H9 (cell line): ENCODE data around the gene SLAMF1. TPM values are rescaled to one million over a fixed set of nuclear protein-coding genes. Genes with fewer than 3 reads are reported as not detected.

Experiments used
- DNase-seq: peaks from one replicate; pipeline ENCODE4 v3.0.0-alpha.2; 2017
- H2AFZ ChIP-seq: one replicate; pipeline ENCODE4 v1.6.1; 2013; ENCODE audit warnings: mild to moderate bottlenecking, low read length, control low read depth, moderate library complexity
- H2AK5ac ChIP-seq: 2 replicates; pipeline ENCODE4 v1.6.1; 2013; ENCODE audit warnings: low read length, control low read depth, mixed read lengths; ENCODE audit not compliant: insufficient read length
- H2BK120ac ChIP-seq: one replicate; pipeline ENCODE4 v1.6.1; 2013; ENCODE audit warnings: low read depth, mild to moderate bottlenecking, low read length, control low read depth, inconsistent platforms; ENCODE audit not compliant: poor library complexity, severe bottlenecking
- H2BK12ac ChIP-seq: 2 replicates; pipeline ENCODE4 v1.6.1; 2013; ENCODE audit warnings: low read length, control low read depth, mixed read lengths, low read depth; ENCODE audit not compliant: insufficient read length
- H2BK15ac ChIP-seq: 2 replicates; pipeline ENCODE4 v1.6.1; 2013; ENCODE audit warnings: low read depth, low read length, control low read depth
- H2BK20ac ChIP-seq: one replicate; pipeline ENCODE4 v1.6.1; 2013; ENCODE audit warnings: low read depth, mild to moderate bottlenecking, low read length, control low read depth, inconsistent platforms; ENCODE audit not compliant: poor library complexity, severe bottlenecking
- H2BK5ac ChIP-seq: 2 replicates; pipeline ENCODE4 v1.6.1; 2013; ENCODE audit warnings: low read length, control low read depth, mixed read lengths; ENCODE audit not compliant: insufficient read length
- H3K14ac ChIP-seq: 2 replicates; pipeline ENCODE4 v1.6.1; 2013; ENCODE audit warnings: low read length, control low read depth; ENCODE audit not compliant: insufficient read depth
- H3K18ac ChIP-seq: 2 replicates; pipeline ENCODE4 v1.6.1; 2013; ENCODE audit warnings: low read depth, mild to moderate bottlenecking, mixed read lengths, low read length, control low read depth; ENCODE audit not compliant: insufficient read length
- H3K23ac ChIP-seq: 2 replicates; pipeline ENCODE4 v1.6.1; 2013; ENCODE audit warnings: low read length, control low read depth, mixed read lengths, low read depth; ENCODE audit not compliant: insufficient read length
- H3K23me2 ChIP-seq: 2 replicates; pipeline ENCODE4 v1.6.1; 2013; ENCODE audit warnings: low read depth, mild to moderate bottlenecking, mixed read lengths, low read length, control low read depth; ENCODE audit not compliant: insufficient read length, poor library complexity, severe bottlenecking
- H3K27ac ChIP-seq: 2 replicates; pipeline ENCODE4 v1.5.1; 2013; ENCODE audit warnings: low read length, control low read depth, mixed read lengths, low read depth; ENCODE audit not compliant: insufficient read length
- H3K27me3 ChIP-seq: 2 replicates; pipeline ENCODE4 v1.6.1; 2013; ENCODE audit warnings: low read length, control low read depth, inconsistent platforms; ENCODE audit not compliant: insufficient read depth
- H3K4ac ChIP-seq: 2 replicates; pipeline ENCODE4 v1.6.1; 2013; ENCODE audit warnings: low read depth, mild to moderate bottlenecking, control low read depth, inconsistent platforms, low read length, moderate library complexity
- H3K4me1 ChIP-seq: 2 replicates; pipeline ENCODE4 v1.6.1; 2013; ENCODE audit warnings: low read length, control low read depth, inconsistent platforms; ENCODE audit not compliant: insufficient read depth
- H3K4me2 ChIP-seq: 2 replicates; pipeline ENCODE4 v1.6.1; 2013; ENCODE audit warnings: low read length, control low read depth, mixed read lengths; ENCODE audit not compliant: insufficient read length, insufficient read depth
- H3K56ac ChIP-seq: 2 replicates; pipeline ENCODE4 v1.6.1; 2013; ENCODE audit warnings: low read depth, mild to moderate bottlenecking, mixed read lengths, low read length, control low read depth; ENCODE audit not compliant: insufficient read length
- H3K79me1 ChIP-seq: 2 replicates; pipeline ENCODE4 v1.6.1; 2013; ENCODE audit warnings: low read depth, mild to moderate bottlenecking, moderate library complexity, low read length, control low read depth, inconsistent platforms; ENCODE audit not compliant: insufficient read depth, poor library complexity, severe bottlenecking
- H3K79me2 ChIP-seq: 2 replicates; pipeline ENCODE4 v1.6.1; 2013; ENCODE audit warnings: low read length, control low read depth, inconsistent platforms; ENCODE audit not compliant: insufficient read depth
- H3K9ac ChIP-seq: 2 replicates; pipeline ENCODE4 v1.6.1; 2013; ENCODE audit warnings: low read length, control low read depth, mixed read lengths; ENCODE audit not compliant: insufficient read length; ENCODE audit errors: extremely low read depth
- H3K9me3 ChIP-seq: one replicate; pipeline ENCODE4 v1.6.1; 2013; ENCODE audit warnings: low read depth, low read length, inconsistent platforms; ENCODE audit not compliant: control insufficient read depth
- H3T11ph ChIP-seq: one replicate; pipeline ENCODE4 v1.6.1; 2013; ENCODE audit warnings: mild to moderate bottlenecking, low read length, control low read depth, inconsistent platforms
- H4K20me1 ChIP-seq: one replicate; pipeline ENCODE4 v1.6.1; 2013; ENCODE audit not compliant: control insufficient read depth, insufficient read length, insufficient read depth
- H4K5ac ChIP-seq: 2 replicates; pipeline ENCODE4 v1.6.1; 2013; ENCODE audit warnings: low read depth, mild to moderate bottlenecking, mixed read lengths, low read length, control low read depth; ENCODE audit not compliant: insufficient read length
- H4K8ac ChIP-seq: replicated peaks from 2 replicates; pipeline ENCODE4 v1.6.1; 2013; ENCODE audit warnings: low read length, control low read depth, mixed read lengths, low read depth; ENCODE audit not compliant: insufficient read length
- H4K91ac ChIP-seq: 2 replicates; pipeline ENCODE4 v1.6.1; 2013; ENCODE audit warnings: low read depth, mild to moderate bottlenecking, moderate library complexity, mixed read lengths, low read length, control low read depth; ENCODE audit not compliant: insufficient read length
- H3K27ac Mint-ChIP-seq, 3 experiments: 2 replicates in 2 of 3; 3 replicates in 1 of 3; pipeline ENCODE4 v1.8.0; 2020 to 2021; ENCODE audit warnings: mixed read lengths in 3 of 3, mild to moderate bottlenecking in 1 of 3, moderate library complexity in 1 of 3
- H3K27me3 Mint-ChIP-seq: 2 replicates; pipeline ENCODE4 v1.8.0; 2021; ENCODE audit warnings: low read depth, mild to moderate bottlenecking, moderate library complexity, mixed read lengths
- H3K36me3 Mint-ChIP-seq, 3 experiments: 2 replicates in 2 of 3; 3 replicates in 1 of 3; pipeline ENCODE4 v1.8.0; 2020 to 2021; ENCODE audit warnings: low read depth in 3 of 3, mixed read lengths in 3 of 3; ENCODE audit not compliant: insufficient read depth in 1 of 3
- H3K4me1 Mint-ChIP-seq, 2 experiments: 2 replicates each; pipeline ENCODE4 v1.8.0; 2020; ENCODE audit warnings: mixed read lengths in 2 of 2
- H3K4me3 Mint-ChIP-seq, 2 experiments: 2 replicates in 1 of 2; 3 replicates in 1 of 2; pipeline ENCODE4 v1.8.0; 2020 to 2021; ENCODE audit warnings: mild to moderate bottlenecking in 2 of 2, mixed read lengths in 2 of 2, moderate library complexity in 1 of 2
- H3K9me3 Mint-ChIP-seq, 2 experiments: 2 replicates in 1 of 2; 3 replicates in 1 of 2; pipeline ENCODE4 v1.8.0; 2020; ENCODE audit warnings: mild to moderate bottlenecking in 2 of 2, mixed read lengths in 2 of 2, moderate library complexity in 1 of 2
- CTCF ChIP-seq: fragments of 200-600 bp; sonication (generic); conservative IDR thresholded peaks from 3 replicates; pipeline ENCODE4 v1.8.0; 2021; ENCODE audit warnings: antibody characterized with exemption, mild to moderate bottlenecking
- WGBS: extraction: QIAGEN DNeasy Blood & Tissue Kit; methylation state at CpG from one replicate; pipeline ENCODE4 v1.1.7; 2013; ENCODE audit warnings: missing lambda C conversion rate, low lambda C conversion rate, mixed read lengths; ENCODE audit not compliant: insufficient read length; ENCODE audit errors: extremely low coverage; 5-methylcytosine and 5-hydroxymethylcytosine counted together
- total RNA-seq: library from RNA; stranded (reverse); gene quantifications from 2 replicates; pipeline ENCODE4 v1.2.1, GENCODE V29; 2021

Gene SLAMF1
- total RNA-seq, 1 experiment from 2014 or later: not detected

DNA sequence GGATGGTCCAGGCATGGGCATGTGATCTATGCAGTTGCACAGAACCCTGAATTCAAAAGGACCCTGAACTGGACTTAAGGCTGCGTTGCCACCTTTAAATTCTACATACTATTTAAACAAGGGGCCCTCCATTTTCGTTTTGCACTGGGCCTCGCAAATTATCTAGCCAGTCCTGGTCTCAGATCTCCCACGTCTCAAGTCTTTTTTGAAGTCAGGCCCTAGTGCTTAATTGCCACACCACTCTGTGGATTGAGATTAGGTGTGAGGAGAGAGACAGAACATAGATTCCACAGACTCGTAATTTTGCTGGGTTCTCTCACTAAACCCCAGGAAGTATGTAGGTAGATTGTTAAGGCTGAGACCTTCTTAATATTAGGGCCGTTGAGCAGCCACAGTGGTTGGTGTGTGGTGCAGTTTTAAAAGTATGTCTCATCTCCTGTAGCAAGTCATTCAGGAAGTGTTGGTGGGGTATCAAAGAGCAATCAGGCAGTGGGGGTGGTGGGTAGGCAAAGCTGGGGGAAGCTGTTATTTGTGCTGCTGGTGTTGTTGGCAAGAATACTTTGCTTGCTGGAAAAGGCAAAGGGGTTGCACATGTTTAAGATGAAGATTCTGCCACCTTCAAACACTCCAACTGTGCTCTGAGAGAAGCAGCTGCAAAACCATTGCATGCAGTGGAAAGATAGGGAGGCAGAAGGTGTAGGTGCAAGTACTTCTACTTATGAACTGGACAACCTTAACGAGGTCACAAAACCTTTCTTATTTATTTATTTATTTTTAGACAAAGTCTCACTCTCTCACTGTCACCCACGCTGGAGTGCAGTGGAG, 78.8 kb downstream of the SLAMF1 start:
- no peak for TF ChIP-seq CTCF
- Mint-ChIP-seq H3K36me3 (peaks cover 0 to 4% (median 0%) of the 10 kb centered on the region in 3 experiments; a peak in 2 of 7 replicates), H3K9me3 (peaks cover 4 to 5% of the 10 kb centered on the region in 2 experiments; a peak in 2 of 5 replicates), H3K27me3 (peaks cover 3% of the 10 kb centered on the region; the same call in 1 of the 2 replicates), H3K27ac (no peak overlapping the region), H3K4me3 (no peak overlapping the region), H3K4me1 (no peaks in the 10 kb centered on the region)
- Histone ChIP-seq H3K4me1 (no peaks in the 10 kb centered on the region), H3K9ac (no peak overlapping the region), H2BK12ac (no peak overlapping the region), H3K9me3 (no peaks in the 10 kb centered on the region), H4K5ac (no peak overlapping the region), H2BK5ac (no peak overlapping the region), H3K14ac (no peak overlapping the region), H3K79me1 (no peaks in the 10 kb centered on the region), H4K8ac (no peak overlapping the region), H2BK120ac (no peak overlapping the region), H2AFZ (no peak overlapping the region), H3K27me3 (no peaks in the 10 kb centered on the region), H2BK20ac (no peak overlapping the region), H3K4ac (no peak overlapping the region), H3K27ac (no peak overlapping the region), H4K20me1 (no peaks in the 10 kb centered on the region), H2AK5ac (no peak overlapping the region), H3K23me2 (no peaks in the 10 kb centered on the region), H3K56ac (no peak overlapping the region), H3T11ph (no peak overlapping the region), H3K23ac (no peak overlapping the region), H3K4me2 (no peak overlapping the region), H4K91ac (no peak overlapping the region), H3K79me2 (no peaks in the 10 kb centered on the region), H2BK15ac (no peak overlapping the region), H3K18ac (no peak overlapping the region)
- no CpG with 5 or more reads among the region's 8 CpGs for WGBS
- no peak for DNase-seq
